CD4-positive, alpha-beta T cell (primary cell): ENCODE data around the gene EIF4A3. TPM values are rescaled to one million over a fixed set of nuclear protein-coding genes. Genes with fewer than 3 reads are reported as not detected.

ENCODE experiments used
- ATAC-seq: fragments of 200-7000 bp; cut with Tn5 transposase; one replicate; pipeline ENCODE4 v1.10.0; 2022; ENCODE audit warnings: mild to moderate bottlenecking; ENCODE audit not compliant: poor library complexity
- CTCF ChIA-PET: fragments of 350-600 bp; sonication (Branson Sonifier 250); formaldehyde crosslinking; loops from one replicate; lab custom pipeline; 2021; ENCODE audit warnings: antibody characterized with exemption, inconsistent platforms; lab: Charles Lee
- POLR2A ChIA-PET: fragments of 350-600 bp; sonication (Branson Sonifier 250); formaldehyde crosslinking; loops from one replicate; lab custom pipeline; 2021; ENCODE audit warnings: antibody characterized with exemption, inconsistent platforms; lab: Charles Lee
- DNase-seq, 14 experiments: peaks; one replicate each; pipeline ENCODE4 v3.0.0-alpha.2; 2013 to 2020; ENCODE audit warnings: mixed read lengths in 2 of 14
- H3K27ac ChIP-seq, 2 donors: one replicate each; pipeline versions ENCODE4 v1.5.1 to v1.7.0; 2013; ENCODE audit warnings: low read length in 2 of 2, low read depth in 1 of 2, mild to moderate bottlenecking in 1 of 2
- H3K27me3 ChIP-seq, 2 experiments: 1 replicate in 1 of 2; 2 replicates in 1 of 2; pipeline versions ENCODE4 v1.6.1 to v1.7.0; 2013; ENCODE audit warnings: low read length in 2 of 2, control low read depth in 1 of 2, mild to moderate bottlenecking in 1 of 2, moderate library complexity in 1 of 2; ENCODE audit not compliant: insufficient read depth in 2 of 2, control insufficient read depth in 1 of 2
- H3K36me3 ChIP-seq: one replicate; pipeline ENCODE4 v1.6.1; 2013; ENCODE audit warnings: low read length, control low read depth; ENCODE audit not compliant: insufficient read depth
- H3K4me1 ChIP-seq: one replicate; pipeline ENCODE4 v1.6.1; 2013; ENCODE audit warnings: low read length, control low read depth; ENCODE audit not compliant: insufficient read depth
- H3K4me3 ChIP-seq: one replicate; pipeline ENCODE4 v1.5.1; 2013; ENCODE audit warnings: mild to moderate bottlenecking, low read length, moderate library complexity
- H3K9me3 ChIP-seq, 2 experiments: 1 replicate in 1 of 2; 2 replicates in 1 of 2; pipeline versions ENCODE4 v1.6.1 to v1.7.0; 2013; ENCODE audit warnings: low read length in 2 of 2, mild to moderate bottlenecking in 2 of 2, control low read depth in 1 of 2, moderate library complexity in 1 of 2; ENCODE audit not compliant: control insufficient read depth in 1 of 2, insufficient read depth in 1 of 2
- H3K27ac Mint-ChIP-seq: one replicate; pipeline ENCODE4 v1.8.0; 2020; ENCODE audit warnings: mixed read lengths
- H3K27me3 Mint-ChIP-seq: one replicate; pipeline ENCODE4 v1.8.0; 2021; ENCODE audit warnings: mixed read lengths
- H3K36me3 Mint-ChIP-seq: one replicate; pipeline ENCODE4 v1.8.0; 2021; ENCODE audit warnings: low read depth, mixed read lengths
- H3K4me1 Mint-ChIP-seq: one replicate; pipeline ENCODE4 v1.8.0; 2021; ENCODE audit warnings: low read depth, mixed read lengths
- H3K4me3 Mint-ChIP-seq: one replicate; pipeline ENCODE4 v1.8.0; 2020; ENCODE audit warnings: mild to moderate bottlenecking, mixed read lengths
- H3K9me3 Mint-ChIP-seq: one replicate; pipeline ENCODE4 v1.8.0; 2020; ENCODE audit warnings: mixed read lengths
- intact Hi-C, 2 experiments: fragments of 100-400 bp; cut with DNase I in 1 of 2; cut with micrococcal nuclease in 1 of 2; formaldehyde crosslinking; loops; one replicate each; pipeline versions ENCODE4 v1.15.1 to v1.9.0; 2023 to 2025; cut with DNase I, micrococcal nuclease
- total RNA-seq, 174 experiments: library from RNA in 2 of 174; stranded (reverse) in 2 of 174; gene quantifications; one replicate each; pipeline ENCODE4 v1.2.3 and lab custom pipeline; 2021 to 2026
- TF ChIP-seq, protein P1 (sequence below): fragments of 200-600 bp; IDR thresholded peaks from one replicate; pipeline ENCODE4 v1.8.0; 2022; ENCODE audit warnings: antibody characterized with exemption, mild to moderate bottlenecking

EIF4A3 gene
- total RNA-seq, 2 experiments from 2014 or later: 79.6 to 79.7 TPM

DNA sequence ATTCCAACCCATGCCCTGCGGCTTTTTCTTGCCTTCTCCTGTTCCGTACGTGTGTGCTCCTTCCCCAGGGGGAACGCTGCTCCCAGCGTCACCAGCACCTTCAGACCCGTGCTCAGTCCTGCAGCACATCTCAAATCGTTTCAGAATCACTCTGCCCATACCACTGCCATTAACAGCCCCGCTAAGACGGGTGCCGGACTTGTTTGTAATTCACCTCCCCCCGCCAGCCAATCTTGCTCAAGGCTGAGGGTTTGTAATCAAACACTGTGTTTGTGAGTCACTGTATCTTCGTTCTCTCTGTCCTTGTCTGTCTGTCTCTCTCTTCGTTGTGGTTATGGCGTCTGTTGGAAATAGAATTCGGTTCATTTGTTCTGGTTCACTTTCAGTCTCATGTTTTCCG is 40.2 kb upstream of the EIF4A3 start:
- no peak overlapping the region for H3K4me3 ChIP-seq
- TF ChIP-seq, protein P1, sequence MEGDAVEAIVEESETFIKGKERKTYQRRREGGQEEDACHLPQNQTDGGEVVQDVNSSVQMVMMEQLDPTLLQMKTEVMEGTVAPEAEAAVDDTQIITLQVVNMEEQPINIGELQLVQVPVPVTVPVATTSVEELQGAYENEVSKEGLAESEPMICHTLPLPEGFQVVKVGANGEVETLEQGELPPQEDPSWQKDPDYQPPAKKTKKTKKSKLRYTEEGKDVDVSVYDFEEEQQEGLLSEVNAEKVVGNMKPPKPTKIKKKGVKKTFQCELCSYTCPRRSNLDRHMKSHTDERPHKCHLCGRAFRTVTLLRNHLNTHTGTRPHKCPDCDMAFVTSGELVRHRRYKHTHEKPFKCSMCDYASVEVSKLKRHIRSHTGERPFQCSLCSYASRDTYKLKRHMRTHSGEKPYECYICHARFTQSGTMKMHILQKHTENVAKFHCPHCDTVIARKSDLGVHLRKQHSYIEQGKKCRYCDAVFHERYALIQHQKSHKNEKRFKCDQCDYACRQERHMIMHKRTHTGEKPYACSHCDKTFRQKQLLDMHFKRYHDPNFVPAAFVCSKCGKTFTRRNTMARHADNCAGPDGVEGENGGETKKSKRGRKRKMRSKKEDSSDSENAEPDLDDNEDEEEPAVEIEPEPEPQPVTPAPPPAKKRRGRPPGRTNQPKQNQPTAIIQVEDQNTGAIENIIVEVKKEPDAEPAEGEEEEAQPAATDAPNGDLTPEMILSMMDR: no peak
- H3K27ac Mint-ChIP-seq: no peak overlapping the region
- H3K4me3 Mint-ChIP-seq: no peak overlapping the region
- ChIA-PET CTCF (no interaction called here), POLR2A (no interaction called here)
- H3K27me3 ChIP-seq: no peaks in the 10 kb centered on the region
- no peaks in the 10 kb centered on the region for H3K4me1 Mint-ChIP-seq
- no peaks in the 10 kb centered on the region for H3K9me3 ChIP-seq
- H3K27ac ChIP-seq: no peak overlapping the region
- no peaks in the 10 kb centered on the region for H3K4me1 ChIP-seq
- DNase-seq (no peak), ATAC-seq (no peak)
- no peaks in the 10 kb centered on the region for H3K36me3 ChIP-seq
- intact Hi-C loops: no loop called here
- no peaks in the 10 kb centered on the region for H3K9me3 Mint-ChIP-seq
- H3K36me3 Mint-ChIP-seq: no peaks in the 10 kb centered on the region
- peaks cover 4% of the 10 kb centered on the region for H3K27me3 Mint-ChIP-seq

- intact Hi-C loops: no loop called here
- ChIA-PET POLR2A (no interaction called here), CTCF (no interaction called here)
Observed at GRCh38 chr17:80185968-80186367, 39.0 kb upstream of the EIF4A3 start.

GRCh38 chr17:80184423-80184714 is 37.4 kb upstream of the EIF4A3 start:
- ChIA-PET CTCF (no interaction called here), POLR2A (no interaction called here)
- DNase-seq (no peak), ATAC-seq (no peak)
- no peak overlapping the region for H3K4me3 Mint-ChIP-seq
- no peaks in the 10 kb centered on the region for H3K9me3 ChIP-seq
- intact Hi-C loops: no loop called here
- TF ChIP-seq, protein P1: no peak
- H3K4me1 ChIP-seq: no peaks in the 10 kb centered on the region
- H3K9me3 Mint-ChIP-seq: no peaks in the 10 kb centered on the region
- no peaks in the 10 kb centered on the region for H3K36me3 ChIP-seq
- H3K4me3 ChIP-seq: no peak overlapping the region
- no peaks in the 10 kb centered on the region for H3K4me1 Mint-ChIP-seq
- no peak overlapping the region for H3K27ac ChIP-seq
- no peaks in the 10 kb centered on the region for H3K36me3 Mint-ChIP-seq
- no peak overlapping the region for H3K27ac Mint-ChIP-seq
- H3K27me3 Mint-ChIP-seq: no peaks in the 10 kb centered on the region
- no peaks in the 10 kb centered on the region for H3K27me3 ChIP-seq

More at GRCh38 chr17:80185968-80186367, 39.0 kb upstream of the EIF4A3 start:
- no peak overlapping the region for H3K4me3 ChIP-seq
- H3K36me3 Mint-ChIP-seq: no peaks in the 10 kb centered on the region
- H3K27me3 ChIP-seq: no peaks in the 10 kb centered on the region
- H3K4me1 ChIP-seq: no peaks in the 10 kb centered on the region
- no peaks in the 10 kb centered on the region for H3K9me3 ChIP-seq
- no peaks in the 10 kb centered on the region for H3K27me3 Mint-ChIP-seq
- H3K4me1 Mint-ChIP-seq: no peaks in the 10 kb centered on the region
- no peak overlapping the region for H3K27ac Mint-ChIP-seq
- no peaks in the 10 kb centered on the region for H3K36me3 ChIP-seq
- TF ChIP-seq, protein P1: no peak
- H3K27ac ChIP-seq: no peak overlapping the region
- H3K4me3 Mint-ChIP-seq: no peak overlapping the region
- no peaks in the 10 kb centered on the region for H3K9me3 Mint-ChIP-seq
- ATAC-seq: no peak
- DNase-seq: no peak
